ENCODE results near the gene SNRPN. TPM values are rescaled to one million over a fixed set of nuclear protein-coding genes. Genes with fewer than 3 reads are reported as not detected.

SNRPN gene
- total RNA-seq, 1 donor from 2014 or later: 146 TPM

DNA sequence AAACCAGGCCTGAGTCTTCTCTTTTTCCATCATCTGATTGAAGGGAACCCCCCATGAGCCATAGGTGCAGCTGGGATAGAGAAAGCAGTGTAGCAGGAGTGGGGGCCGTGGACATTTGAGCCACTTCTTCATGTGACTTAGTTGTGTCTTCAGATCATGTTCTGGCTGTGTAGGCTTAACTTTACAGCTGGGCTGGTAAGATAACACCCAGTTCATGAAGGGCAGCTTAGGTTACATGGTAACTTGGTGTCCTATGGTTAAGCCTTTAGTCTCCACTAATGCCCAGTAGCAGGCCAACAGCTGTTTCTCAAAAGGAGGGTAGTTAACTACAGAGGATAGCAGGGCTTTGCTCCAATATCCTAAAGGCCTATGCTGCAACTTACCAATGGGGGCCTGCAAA is 11.4 kb upstream of the SNRPN start:
- H3K4me3 Mint-ChIP-seq (ENCODE audit: low read depth): no peak overlapping the region
- TF ChIP-seq, protein P1, sequence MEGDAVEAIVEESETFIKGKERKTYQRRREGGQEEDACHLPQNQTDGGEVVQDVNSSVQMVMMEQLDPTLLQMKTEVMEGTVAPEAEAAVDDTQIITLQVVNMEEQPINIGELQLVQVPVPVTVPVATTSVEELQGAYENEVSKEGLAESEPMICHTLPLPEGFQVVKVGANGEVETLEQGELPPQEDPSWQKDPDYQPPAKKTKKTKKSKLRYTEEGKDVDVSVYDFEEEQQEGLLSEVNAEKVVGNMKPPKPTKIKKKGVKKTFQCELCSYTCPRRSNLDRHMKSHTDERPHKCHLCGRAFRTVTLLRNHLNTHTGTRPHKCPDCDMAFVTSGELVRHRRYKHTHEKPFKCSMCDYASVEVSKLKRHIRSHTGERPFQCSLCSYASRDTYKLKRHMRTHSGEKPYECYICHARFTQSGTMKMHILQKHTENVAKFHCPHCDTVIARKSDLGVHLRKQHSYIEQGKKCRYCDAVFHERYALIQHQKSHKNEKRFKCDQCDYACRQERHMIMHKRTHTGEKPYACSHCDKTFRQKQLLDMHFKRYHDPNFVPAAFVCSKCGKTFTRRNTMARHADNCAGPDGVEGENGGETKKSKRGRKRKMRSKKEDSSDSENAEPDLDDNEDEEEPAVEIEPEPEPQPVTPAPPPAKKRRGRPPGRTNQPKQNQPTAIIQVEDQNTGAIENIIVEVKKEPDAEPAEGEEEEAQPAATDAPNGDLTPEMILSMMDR (IDR thresholded peaks at IDR 0.05; ENCODE audit: unreplicated experiment): no peak
- H3K27me3 Mint-ChIP-seq: no peaks in the 10 kb centered on the region
- no peak for DNase-seq (ENCODE audit: low spot score, unreplicated experiment)
- peaks cover 5% of the 10 kb centered on the region for H3K9me3 Mint-ChIP-seq (ENCODE audit: low read depth)
- no peak overlapping the region for H3K27ac Mint-ChIP-seq
- H3K4me1 Mint-ChIP-seq (ENCODE audit: low read depth): peaks cover 2% of the 10 kb centered on the region
- no peaks in the 10 kb centered on the region for H3K36me3 Mint-ChIP-seq (ENCODE audit: insufficient read depth)

- H3K9me3 Mint-ChIP-seq (ENCODE audit: low read depth): peaks cover 5% of the 10 kb centered on the region
- H3K27me3 Mint-ChIP-seq: no peaks in the 10 kb centered on the region
- no peak overlapping the region for H3K4me3 Mint-ChIP-seq (ENCODE audit: low read depth)
- H3K4me1 Mint-ChIP-seq (ENCODE audit: low read depth): peaks cover 2% of the 10 kb centered on the region
- H3K36me3 Mint-ChIP-seq (ENCODE audit: insufficient read depth): no peaks in the 10 kb centered on the region
- DNase-seq (ENCODE audit: low spot score, unreplicated experiment): no peak
- no peak overlapping the region for H3K27ac Mint-ChIP-seq
- TF ChIP-seq, protein P1 (IDR thresholded peaks at IDR 0.05; ENCODE audit: unreplicated experiment): no peak
These were observed 9.8 kb upstream of the SNRPN start for GRCh38 chr15:24944954-24945353.

GRCh38 chr15:24945711-24946110 is 9.1 kb upstream of the SNRPN start:
- H3K27ac Mint-ChIP-seq: no peak overlapping the region

GRCh38 chr15:24948495-24948894 is 6.3 kb upstream of the SNRPN start:
- H3K4me1 Mint-ChIP-seq (ENCODE audit: low read depth): peaks cover 5% of the 10 kb centered on the region
- no peaks in the 10 kb centered on the region for H3K27me3 Mint-ChIP-seq
- H3K9me3 Mint-ChIP-seq (ENCODE audit: low read depth): peaks cover 5% of the 10 kb centered on the region
- H3K4me3 Mint-ChIP-seq (ENCODE audit: low read depth): no peak overlapping the region
- DNase-seq (ENCODE audit: low spot score, unreplicated experiment): no peak
- no peak overlapping the region for H3K27ac Mint-ChIP-seq
- TF ChIP-seq, protein P1 (IDR thresholded peaks at IDR 0.05; ENCODE audit: unreplicated experiment): no peak
- no peaks in the 10 kb centered on the region for H3K36me3 Mint-ChIP-seq (ENCODE audit: insufficient read depth)

More at GRCh38 chr15:24945711-24946110, 9.1 kb upstream of the SNRPN start:
- Mint-ChIP-seq H3K4me1 (ENCODE audit: low read depth) (peaks cover 2% of the 10 kb centered on the region), H3K9me3 (ENCODE audit: low read depth) (peaks cover 5% of the 10 kb centered on the region), H3K4me3 (ENCODE audit: low read depth) (no peak overlapping the region), H3K27me3 (no peaks in the 10 kb centered on the region), H3K36me3 (ENCODE audit: insufficient read depth) (no peaks in the 10 kb centered on the region)
- DNase-seq (ENCODE audit: low spot score, unreplicated experiment): no peak
- TF ChIP-seq, protein P1 (IDR thresholded peaks at IDR 0.05; ENCODE audit: unreplicated experiment): no peak

GRCh38 chr15:24955531-24955921 is 739 bp downstream of the SNRPN start:
- H3K4me3 Mint-ChIP-seq (ENCODE audit: low read depth): peak overlapping the region; percentile 89
- peaks cover 12% of the 10 kb centered on the region for H3K4me1 Mint-ChIP-seq (ENCODE audit: low read depth)
- TF ChIP-seq, protein P1 (IDR thresholded peaks at IDR 0.05; ENCODE audit: unreplicated experiment): no peak
- H3K27ac Mint-ChIP-seq: peak overlapping the region; percentile 99
- DNase-seq (ENCODE audit: low spot score, unreplicated experiment): no peak
- no peaks in the 10 kb centered on the region for H3K27me3 Mint-ChIP-seq
- H3K36me3 Mint-ChIP-seq (ENCODE audit: insufficient read depth): peaks cover 3% of the 10 kb centered on the region
- H3K9me3 Mint-ChIP-seq (ENCODE audit: low read depth): no peaks in the 10 kb centered on the region
